ENCODE results near the gene OTOP1.
"Not testable (repeated sequence)": the region's sequence is repeated elsewhere in the genome, so short reads cannot be mapped to it uniquely, and the experiment has no call there.

The OTOP1 gene

DNA sequence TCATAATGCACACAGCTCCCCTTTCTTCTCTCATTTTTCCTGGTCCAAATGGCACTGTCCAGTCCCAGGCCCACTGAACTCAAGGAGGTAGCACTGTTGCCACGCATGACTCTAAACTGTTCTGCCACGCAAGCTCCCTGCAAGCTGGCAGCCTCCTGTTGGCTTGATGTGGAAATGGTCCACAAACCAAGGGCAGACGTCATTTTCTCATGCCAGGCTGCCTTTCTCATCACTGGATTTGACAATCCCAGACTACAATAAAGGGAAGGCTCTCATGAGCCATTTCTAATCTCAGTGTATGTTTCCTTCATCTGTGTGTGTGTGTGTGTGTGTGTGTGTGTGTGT lies 22.4 kb downstream of the OTOP1 start:
- TF ChIP-seq FOXM1 (IDR thresholded peaks at IDR 0.05; ENCODE audit: borderline replicate concordance) (no peak), ZNF384 (IDR thresholded peaks at IDR 0.05) (no peak), ARNT (IDR thresholded peaks at IDR 0.05) (no peak), BHLHE40 (IDR thresholded peaks at IDR 0.05; ENCODE audit: borderline replicate concordance) (no peak), L3MBTL2 (conservative IDR thresholded peaks at IDR 0.05) (no peak)
- ChIA-PET POLR2A (no interaction called here), CTCF (no interaction called here)
- no peak for DNase-seq (ENCODE audit: extremely low spot score)

DNA sequence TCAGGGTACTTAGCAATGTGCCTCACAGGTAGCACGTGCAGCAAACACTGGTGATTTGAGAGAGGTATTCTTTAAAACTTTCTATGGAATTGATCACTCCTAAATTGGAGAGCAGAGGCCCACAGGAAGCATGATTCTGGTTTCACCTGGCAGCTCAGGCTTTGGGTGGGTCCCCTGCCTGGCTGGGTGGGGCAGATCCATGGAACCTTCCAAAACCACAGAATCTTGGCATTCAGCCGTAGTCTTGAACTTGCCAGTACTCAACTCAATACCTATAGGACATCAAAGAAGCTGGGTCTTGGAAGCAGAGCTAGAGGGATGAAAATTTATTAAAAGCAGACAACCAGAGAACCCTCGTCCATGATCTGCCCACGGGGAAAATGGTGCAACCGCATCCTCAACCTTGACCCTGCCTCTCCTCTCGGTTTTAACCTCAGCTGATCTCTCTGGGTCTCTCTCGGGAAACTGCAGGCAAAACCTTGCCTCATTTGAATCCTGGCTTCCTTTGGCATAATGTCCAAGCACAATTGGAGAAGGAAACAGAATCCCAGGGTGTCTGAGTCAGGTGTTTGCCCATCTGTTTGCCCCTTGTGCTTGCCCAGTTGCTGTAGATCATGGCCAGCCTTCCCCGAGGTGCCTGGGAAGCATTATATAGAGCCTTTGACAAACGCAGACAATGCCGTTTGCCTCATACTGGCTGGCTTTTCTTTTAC lies 22.9 kb downstream of the OTOP1 start:
- CTCF ChIA-PET, result no interaction called here
- TF ChIP-seq TARDBP (IDR thresholded peaks at IDR 0.05) (no peak), FOXM1 (IDR thresholded peaks at IDR 0.05; ENCODE audit: borderline replicate concordance) (no peak), HDGF (IDR thresholded peaks at IDR 0.05; ENCODE audit: borderline replicate concordance) (no peak), ZNF384 (IDR thresholded peaks at IDR 0.05) (no peak), L3MBTL2 (conservative IDR thresholded peaks at IDR 0.05) (no peak), BHLHE40 (IDR thresholded peaks at IDR 0.05; ENCODE audit: borderline replicate concordance) (no peak), ELF4 (IDR thresholded peaks at IDR 0.05) (no peak), CTBP1 (IDR thresholded peaks at IDR 0.05; ENCODE audit: borderline replicate concordance) (no peak)
- TF ChIP-seq, protein P1, sequence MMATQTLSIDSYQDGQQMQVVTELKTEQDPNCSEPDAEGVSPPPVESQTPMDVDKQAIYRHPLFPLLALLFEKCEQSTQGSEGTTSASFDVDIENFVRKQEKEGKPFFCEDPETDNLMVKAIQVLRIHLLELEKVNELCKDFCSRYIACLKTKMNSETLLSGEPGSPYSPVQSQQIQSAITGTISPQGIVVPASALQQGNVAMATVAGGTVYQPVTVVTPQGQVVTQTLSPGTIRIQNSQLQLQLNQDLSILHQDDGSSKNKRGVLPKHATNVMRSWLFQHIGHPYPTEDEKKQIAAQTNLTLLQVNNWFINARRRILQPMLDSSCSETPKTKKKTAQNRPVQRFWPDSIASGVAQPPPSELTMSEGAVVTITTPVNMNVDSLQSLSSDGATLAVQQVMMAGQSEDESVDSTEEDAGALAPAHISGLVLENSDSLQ (IDR thresholded peaks at IDR 0.05), result no peak
- POLR2A ChIA-PET, result no interaction called here
- no peak for DNase-seq (ENCODE audit: extremely low spot score)

DNA sequence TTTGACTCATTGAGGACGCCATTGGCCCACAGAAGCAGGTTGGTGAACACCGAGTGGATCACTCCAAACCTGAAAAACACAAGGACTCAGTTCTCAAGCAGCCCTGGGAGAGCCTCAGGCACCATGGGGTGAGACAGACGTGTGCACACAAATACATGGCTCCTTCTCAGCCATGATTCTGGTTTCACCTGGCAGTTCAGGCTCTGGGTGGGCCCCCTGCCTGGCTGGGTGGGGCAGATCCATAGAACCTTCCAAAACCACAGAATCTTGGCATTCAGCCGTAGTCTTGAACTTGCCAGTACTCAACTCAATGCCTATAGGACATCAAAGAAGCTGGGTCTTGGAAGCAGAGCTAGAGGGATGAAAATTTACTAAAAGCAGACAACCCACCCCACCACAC lies 24.2 kb downstream of the OTOP1 start:
- TF ChIP-seq LEF1 (IDR thresholded peaks at IDR 0.05; ENCODE audit: borderline replicate concordance) (no peak), FOXM1 (IDR thresholded peaks at IDR 0.05; ENCODE audit: borderline replicate concordance) (no peak), BHLHE40 (IDR thresholded peaks at IDR 0.05; ENCODE audit: borderline replicate concordance) (no peak), HDGF (IDR thresholded peaks at IDR 0.05; ENCODE audit: borderline replicate concordance) (no peak), FOXK2 (IDR thresholded peaks at IDR 0.05) (no peak), SUZ12 (IDR thresholded peaks at IDR 0.05) (no peak), CTBP1 (IDR thresholded peaks at IDR 0.05; ENCODE audit: borderline replicate concordance) (no peak), NFRKB (IDR thresholded peaks at IDR 0.05) (no peak), ARNT (IDR thresholded peaks at IDR 0.05) (no peak), TARDBP (IDR thresholded peaks at IDR 0.05) (no peak), ELF4 (IDR thresholded peaks at IDR 0.05) (no peak), SP1 (IDR thresholded peaks at IDR 0.05) (no peak), L3MBTL2 (conservative IDR thresholded peaks at IDR 0.05) (no peak), ZNF384 (IDR thresholded peaks at IDR 0.05) (no peak), FOXA1 (IDR thresholded peaks at IDR 0.05) (no peak)
- TF ChIP-seq, protein P1 (IDR thresholded peaks at IDR 0.05), result no peak
- CTCF ChIA-PET, result no interaction called here
- DNase-seq (ENCODE audit: extremely low spot score), result no peak
- POLR2A ChIA-PET, result interaction anchor here (0.6 kb wide), 1 partner anchor 1271 kb away, joined by 3 read pairs; no protein-coding TSS in a partner anchor

DNA sequence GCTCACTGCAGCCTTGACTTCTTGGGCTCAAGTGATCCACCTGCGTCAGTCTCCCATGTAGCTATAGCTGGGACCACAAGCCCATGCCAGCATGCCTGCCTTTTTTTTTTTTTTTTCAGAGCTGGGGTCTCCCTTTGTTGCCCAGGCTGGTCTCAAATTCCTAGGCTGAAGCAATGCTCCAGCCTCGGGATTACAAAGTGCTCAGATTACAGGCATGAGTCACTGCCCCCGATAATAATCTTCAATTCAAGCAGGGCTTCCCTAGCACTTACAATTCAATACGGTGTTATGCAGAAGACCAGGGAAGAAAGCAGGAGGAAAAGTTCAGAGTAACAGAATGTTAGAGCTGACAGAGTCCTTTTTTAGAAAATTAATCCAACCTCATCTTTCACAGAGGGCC lies 26.1 kb downstream of the OTOP1 start:
- TF ChIP-seq LEF1 (IDR thresholded peaks at IDR 0.05; ENCODE audit: borderline replicate concordance) (no peak), HDGF (IDR thresholded peaks at IDR 0.05; ENCODE audit: borderline replicate concordance) (no peak), FOXK2 (IDR thresholded peaks at IDR 0.05) (no peak), NFRKB (IDR thresholded peaks at IDR 0.05) (no peak), SP1 (IDR thresholded peaks at IDR 0.05) (no peak), ELF4 (IDR thresholded peaks at IDR 0.05) (no peak), SUZ12 (IDR thresholded peaks at IDR 0.05) (no peak), ARNT (IDR thresholded peaks at IDR 0.05) (no peak), ZNF384 (IDR thresholded peaks at IDR 0.05) (no peak), TARDBP (IDR thresholded peaks at IDR 0.05) (no peak), FOXA1 (IDR thresholded peaks at IDR 0.05) (no peak), BHLHE40 (IDR thresholded peaks at IDR 0.05; ENCODE audit: borderline replicate concordance) (no peak), L3MBTL2 (conservative IDR thresholded peaks at IDR 0.05) (no peak)
- TF ChIP-seq, protein P1 (IDR thresholded peaks at IDR 0.05), result no peak
- no peak for DNase-seq (ENCODE audit: extremely low spot score)
- ChIA-PET POLR2A (no interaction called here), CTCF (no interaction called here)

DNA sequence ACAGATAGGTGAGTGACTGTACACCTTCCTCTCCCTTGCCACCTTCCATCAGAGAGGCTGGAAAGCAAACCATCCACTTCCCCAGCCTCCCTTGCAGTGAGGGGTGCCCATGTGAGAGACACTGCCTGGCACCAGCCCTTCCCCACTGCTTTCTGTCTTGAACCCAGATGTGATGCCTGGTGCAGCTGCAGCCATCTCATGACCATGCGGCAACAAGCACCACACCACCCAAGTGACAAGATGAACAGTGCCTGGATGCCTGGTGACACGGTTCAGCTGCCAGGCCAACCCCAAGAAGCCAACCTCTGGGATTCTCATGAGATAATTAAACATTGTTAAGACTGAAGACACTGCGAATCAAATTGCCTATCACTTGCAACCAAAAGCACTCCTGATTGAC lies 31.4 kb downstream of the OTOP1 start:
- DNase-seq (ENCODE audit: extremely low spot score), result no peak
- ChIA-PET CTCF (no interaction called here), POLR2A (no interaction called here)
- TF ChIP-seq FOXA1 (IDR thresholded peaks at IDR 0.05) (no peak), BHLHE40 (IDR thresholded peaks at IDR 0.05; ENCODE audit: borderline replicate concordance) (no peak), LEF1 (IDR thresholded peaks at IDR 0.05; ENCODE audit: borderline replicate concordance) (no peak), HDGF (IDR thresholded peaks at IDR 0.05; ENCODE audit: borderline replicate concordance) (no peak), NFRKB (IDR thresholded peaks at IDR 0.05) (no peak), ELF4 (IDR thresholded peaks at IDR 0.05) (no peak), ZNF384 (IDR thresholded peaks at IDR 0.05) (no peak), ARNT (IDR thresholded peaks at IDR 0.05) (no peak), CTBP1 (IDR thresholded peaks at IDR 0.05; ENCODE audit: borderline replicate concordance) (no peak), SP1 (IDR thresholded peaks at IDR 0.05) (no peak), TARDBP (IDR thresholded peaks at IDR 0.05) (no peak), FOXK2 (IDR thresholded peaks at IDR 0.05) (no peak), FOXM1 (IDR thresholded peaks at IDR 0.05; ENCODE audit: borderline replicate concordance) (no peak), L3MBTL2 (conservative IDR thresholded peaks at IDR 0.05) (no peak), SUZ12 (IDR thresholded peaks at IDR 0.05) (no peak)
- TF ChIP-seq, protein P1 (IDR thresholded peaks at IDR 0.05), result no peak

DNA sequence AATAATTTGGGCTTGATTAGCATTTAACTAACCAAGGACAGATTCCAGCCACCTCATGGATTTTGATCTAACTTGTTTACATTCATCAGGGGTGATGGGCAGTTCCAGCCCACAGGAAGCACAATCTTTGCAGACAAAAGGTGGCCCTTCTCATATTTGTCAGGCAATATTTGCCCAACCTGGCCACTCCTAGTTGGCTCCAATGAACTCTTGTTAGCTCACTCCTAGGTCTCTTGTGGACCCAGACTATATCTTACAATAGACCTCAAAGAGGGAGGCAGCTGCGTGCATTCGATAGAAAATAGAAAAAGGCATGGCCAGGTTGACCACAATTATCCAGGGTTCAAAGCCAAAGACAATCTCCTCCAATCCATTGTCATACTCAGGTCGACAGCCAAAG lies 38.2 kb downstream of the OTOP1 start:
- POLR2A ChIA-PET; DNase-seq (ENCODE audit: extremely low spot score); CTCF ChIA-PET: not testable (repeated sequence)
